SU-DHL-6 (cell line): Measurements from ENCODE around the gene FOXO3.

ENCODE experiments used
- H2AFZ ChIP-seq: fragments of 200-600 bp; sonication (generic); 2 replicates; pipeline ENCODE4 v1.6.1; 2014; ENCODE audit warnings: low read depth, mild to moderate bottlenecking, moderate library complexity, mixed read lengths, antibody characterized with exemption, low read length; ENCODE audit not compliant: severe bottlenecking
- H3F3A ChIP-seq: fragments of 200-600 bp; shearing (Covaris generic); 2 replicates; pipeline ENCODE4 v1.6.0; 2016; ENCODE audit warnings: antibody characterized with exemption, mild to moderate bottlenecking; ENCODE audit not compliant: insufficient read depth
- H3K27ac ChIP-seq: fragments of 200-600 bp; sonication (generic); 2 replicates; pipeline ENCODE4 v1.5.1; 2016; ENCODE audit warnings: low read depth, mild to moderate bottlenecking, low read length, moderate library complexity, mixed read lengths
- H3K27me3 ChIP-seq: fragments of 200-600 bp; sonication (generic), shearing (Covaris generic); 2 replicates; pipeline ENCODE4 v1.6.0; 2014; ENCODE audit warnings: mild to moderate bottlenecking, low read length
- H3K36me3 ChIP-seq: fragments of 200-600 bp; sonication (generic); 2 replicates; pipeline ENCODE4 v1.6.1; 2014; ENCODE audit warnings: mild to moderate bottlenecking, low read length, mixed read lengths
- H3K4me2 ChIP-seq: fragments of 300-600, 200-600 bp; shearing (Covaris generic), sonication (generic); 2 replicates; pipeline ENCODE4 v1.6.0; 2014; ENCODE audit warnings: low read length, low read depth, mild to moderate bottlenecking; ENCODE audit not compliant: poor library complexity, severe bottlenecking
- H3K4me3 ChIP-seq: fragments of 200-600 bp; sonication (generic); 2 replicates; pipeline ENCODE4 v1.5.1; 2014; ENCODE audit warnings: antibody characterized with exemption, low read length, mild to moderate bottlenecking, mixed read lengths; ENCODE audit not compliant: insufficient read depth, poor library complexity, severe bottlenecking
- H3K79me2 ChIP-seq: fragments of 200-600 bp; sonication (generic); 2 replicates; pipeline ENCODE4 v1.6.1; 2014; ENCODE audit warnings: mild to moderate bottlenecking, low read length, moderate library complexity; ENCODE audit not compliant: insufficient read depth
- H3K9ac ChIP-seq: fragments of 200-600 bp; sonication (generic); 2 replicates; pipeline ENCODE4 v1.7.0; 2014; ENCODE audit warnings: mild to moderate bottlenecking, low read length
- H3K9me2 ChIP-seq: fragments of 200-600 bp; sonication (generic); replicated peaks from 2 replicates; pipeline ENCODE4 v1.6.1; 2014; ENCODE audit warnings: low read length; ENCODE audit not compliant: insufficient read depth
- H3K9me3 ChIP-seq: fragments of 200-600 bp; sonication (generic); 2 replicates; pipeline ENCODE4 v1.6.1; 2014; ENCODE audit warnings: low read length, mixed read lengths; ENCODE audit not compliant: insufficient read depth
- H4K20me1 ChIP-seq: fragments of 200-600 bp; sonication (generic); 2 replicates; pipeline ENCODE4 v1.6.1; 2014; ENCODE audit warnings: low read depth, mild to moderate bottlenecking, antibody characterized with exemption, low read length, moderate library complexity, mixed read lengths
- CTCF ChIP-seq: fragments of 200-600 bp; sonication (generic); IDR thresholded peaks from one replicate; pipeline ENCODE4 v1.5.1; 2017; ENCODE audit warnings: antibody characterized with exemption, mild to moderate bottlenecking, low read length, moderate library complexity; ENCODE audit not compliant: insufficient read depth, poor library complexity, severe bottlenecking
- EZH2phosphoT487 ChIP-seq: fragments of 200-600 bp; sonication (generic), shearing (Covaris generic); conservative IDR thresholded peaks from 2 replicates; pipeline ENCODE4 v1.6.1; 2018; ENCODE audit warnings: mild to moderate bottlenecking, antibody characterized with exemption, low read length, moderate library complexity, mixed read lengths

The FOXO3 gene

GRCh38 chr6:108618623-108619152 lies 58.0 kb downstream of the FOXO3 start:
- Histone ChIP-seq H3K4me3 (no peak overlapping the region), H3F3A (no peaks in the 10 kb centered on the region), H4K20me1 (peaks cover 11% of the 10 kb centered on the region; the same call in 1 of the 2 replicates), H3K9me3 (no peaks in the 10 kb centered on the region), H3K79me2 (no peaks in the 10 kb centered on the region), H2AFZ (no peak overlapping the region), H3K27ac (no peak overlapping the region), H3K9me2 (no peaks in the 10 kb centered on the region), H3K27me3 (no peaks in the 10 kb centered on the region; the same call in 1 of the 2 replicates), H3K4me2 (no peak overlapping the region), H3K9ac (no peak overlapping the region), H3K36me3 (no peaks in the 10 kb centered on the region)
- TF ChIP-seq EZH2phosphoT487 (no peak), CTCF (no peak)

- Histone ChIP-seq H3F3A (no peaks in the 10 kb centered on the region), H4K20me1 (peaks cover 2% of the 10 kb centered on the region; the same call in 1 of the 2 replicates), H3K27ac (no peak overlapping the region), H2AFZ (no peak overlapping the region), H3K79me2 (no peaks in the 10 kb centered on the region), H3K27me3 (no peaks in the 10 kb centered on the region; the same call in 1 of the 2 replicates), H3K36me3 (no peaks in the 10 kb centered on the region), H3K9me2 (no peaks in the 10 kb centered on the region), H3K9me3 (no peaks in the 10 kb centered on the region), H3K9ac (no peak overlapping the region), H3K4me2 (no peak overlapping the region), H3K4me3 (no peak overlapping the region)
- TF ChIP-seq EZH2phosphoT487 (no peak), CTCF (no peak)
Measured at GRCh38 chr6:108619431-108620197, 58.9 kb downstream of the FOXO3 start.

GRCh38 chr6:108621117-108621516 lies 60.4 kb downstream of the FOXO3 start:
- Histone ChIP-seq H3K36me3 (no peaks in the 10 kb centered on the region), H3K9me2 (no peaks in the 10 kb centered on the region), H3K4me3 (no peak overlapping the region), H3K4me2 (no peak overlapping the region), H3K79me2 (no peaks in the 10 kb centered on the region), H4K20me1 (no peaks in the 10 kb centered on the region; the same call in none of the 2 replicates), H3K27ac (no peak overlapping the region), H3F3A (no peaks in the 10 kb centered on the region), H3K9ac (no peak overlapping the region), H2AFZ (no peak overlapping the region), H3K27me3 (no peaks in the 10 kb centered on the region), H3K9me3 (no peaks in the 10 kb centered on the region)
- no peak for TF ChIP-seq EZH2phosphoT487
- TF ChIP-seq CTCF, result no peak
